ENCODE results near the gene DQX1.
"Not testable (repeated sequence)": the region's sequence is repeated elsewhere in the genome, so short reads cannot be mapped to it uniquely, and the experiment has no call there.

DQX1 gene

DNA sequence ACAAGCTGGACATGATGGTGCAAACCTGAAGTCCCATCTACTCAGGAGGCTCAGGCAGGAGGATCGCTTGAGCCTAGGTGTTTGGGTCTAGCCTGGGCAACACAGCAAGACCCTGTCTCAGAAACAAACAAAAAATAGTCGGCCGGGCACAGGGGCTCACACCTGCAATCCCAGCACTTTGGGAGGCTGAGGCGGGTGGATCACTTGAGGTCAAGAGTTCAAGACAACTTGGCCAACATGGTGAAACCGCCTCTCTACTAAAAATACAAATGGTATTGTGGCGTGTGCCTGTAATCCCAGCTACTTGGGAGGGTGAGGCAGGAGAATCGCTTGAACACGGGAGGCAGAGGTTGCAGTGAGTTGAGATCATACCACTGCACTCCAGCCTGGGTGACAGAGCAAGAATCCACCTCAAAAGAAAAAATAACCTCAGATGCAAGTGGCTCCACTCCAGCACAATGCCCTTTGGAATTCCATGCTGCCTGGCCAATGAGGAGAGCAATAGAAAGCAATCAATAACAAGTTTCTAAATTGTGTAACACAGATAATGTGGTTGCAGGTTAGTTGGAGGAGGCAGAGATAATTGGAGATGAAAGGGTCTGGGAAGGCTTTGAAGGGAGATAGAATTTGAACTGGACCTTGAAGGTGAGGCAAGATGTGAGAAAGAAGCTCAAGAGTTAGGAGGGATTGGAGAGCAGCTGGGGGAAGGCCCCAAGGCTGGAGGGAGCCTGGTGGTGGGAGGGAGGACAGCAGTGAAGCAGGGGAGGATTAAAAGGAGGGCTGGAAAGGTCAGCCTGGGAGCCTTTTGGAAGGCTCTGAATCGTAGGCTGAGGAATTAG lies 37.2 kb downstream of the DQX1 start:
- TF ChIP-seq CTCF (IDR thresholded peaks at IDR 0.05): no peak
- Mint-ChIP-seq H3K4me3 (no peak overlapping the region), H3K36me3 (ENCODE audit: low read depth) (peaks cover 54% of the 10 kb centered on the region), H3K27me3 (ENCODE audit: low read depth, poor library complexity) (no peaks in the 10 kb centered on the region), H3K27ac (no peak overlapping the region), H3K4me1 (no peaks in the 10 kb centered on the region), H3K9me3 (no peaks in the 10 kb centered on the region)
- no peak for DNase-seq

- Mint-ChIP-seq H3K9me3 (no peaks in the 10 kb centered on the region), H3K27me3 (ENCODE audit: low read depth, poor library complexity) (peaks cover 2% of the 10 kb centered on the region), H3K36me3 (ENCODE audit: low read depth) (peaks cover 35% of the 10 kb centered on the region), H3K4me1 (peaks cover 16% of the 10 kb centered on the region), H3K4me3 (no peak overlapping the region), H3K27ac (no peak overlapping the region)
- no peak for DNase-seq
- TF ChIP-seq CTCF (IDR thresholded peaks at IDR 0.05): no peak
These were observed 39.9 kb downstream of the DQX1 start for GRCh38 chr2:74486141-74486540.

- H3K9me3 Mint-ChIP-seq; H3K27me3 Mint-ChIP-seq (ENCODE audit: low read depth, poor library complexity); DNase-seq: not testable (repeated sequence)
- H3K36me3 Mint-ChIP-seq (ENCODE audit: low read depth): peaks cover 32% of the 10 kb centered on the region
- H3K4me3 Mint-ChIP-seq: peak overlapping the region; percentile 94
- peaks cover 34% of the 10 kb centered on the region for H3K4me1 Mint-ChIP-seq
- H3K27ac Mint-ChIP-seq: peak overlapping the region; percentile 68
These were observed 42.3 kb downstream of the DQX1 start for GRCh38 chr2:74483675-74484164.

DNA sequence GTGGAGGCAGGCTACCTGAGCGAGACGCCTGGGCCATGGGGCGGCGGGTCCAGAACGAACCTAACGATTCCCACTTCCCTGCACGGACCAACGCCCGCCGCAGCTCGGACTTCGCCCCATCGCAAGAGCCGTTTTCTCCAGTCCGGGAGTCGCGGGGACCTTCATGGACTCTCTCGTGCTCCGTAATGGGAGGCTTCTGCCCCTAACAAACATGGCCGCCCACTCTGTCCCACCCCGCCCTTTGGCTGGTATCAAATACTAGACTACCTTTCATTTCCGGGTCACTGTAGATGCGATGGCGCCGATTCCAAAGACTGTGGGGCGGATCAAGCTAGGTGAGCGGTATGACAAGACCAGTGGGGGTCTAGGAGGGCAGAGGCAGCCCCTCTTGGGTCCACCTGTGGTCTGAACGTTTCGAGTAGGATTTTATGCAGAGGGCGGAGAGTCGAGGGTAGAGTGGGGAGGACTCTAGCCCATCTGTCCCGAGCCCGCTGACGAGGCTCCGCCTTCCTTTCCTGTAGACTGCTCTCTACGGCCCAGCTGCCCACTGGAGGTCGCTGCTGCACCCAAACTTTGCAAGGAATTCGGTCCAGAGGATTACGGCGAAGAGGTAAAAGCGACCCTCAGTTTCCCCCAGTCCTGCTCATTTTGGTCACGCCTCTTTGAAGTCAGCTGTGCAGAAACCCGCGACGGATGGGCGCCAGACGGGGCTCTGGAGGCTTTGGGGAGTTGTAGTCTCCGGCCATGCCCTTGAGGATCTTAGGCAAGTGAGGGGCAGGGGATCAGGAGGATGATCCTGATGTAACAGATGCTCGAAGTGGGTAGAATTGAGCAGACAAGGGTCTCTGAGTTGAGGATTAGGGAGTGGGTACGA lies 43.0 kb downstream of the DQX1 start, which contains the start of the genes CCDC142 and TTC31:
Gene CCDC142, minus strand, starts transcription at position 198 of the 874 bp plus-strand sequence. Its CDS starts 161 bp downstream, at position 37.
Gene TTC31, plus strand, starts transcription at position 281 of the 874 bp plus-strand sequence. Its CDS starts 15 bp downstream, at position 296.
- H3K4me1 Mint-ChIP-seq: peaks cover 34% of the 10 kb centered on the region
- peak within 1 kb of the TSS; percentile 91 for H3K27ac Mint-ChIP-seq
- H3K36me3 Mint-ChIP-seq (ENCODE audit: low read depth): peaks cover 32% of the 10 kb centered on the region
- DNase-seq: peak; percentile 92
- peak; percentile 67 for TF ChIP-seq CTCF (IDR thresholded peaks at IDR 0.05)
- no peaks in the 10 kb centered on the region for H3K9me3 Mint-ChIP-seq
- peaks cover 2% of the 10 kb centered on the region for H3K27me3 Mint-ChIP-seq (ENCODE audit: low read depth, poor library complexity)
- peak within 1 kb of the TSS; percentile 94 for H3K4me3 Mint-ChIP-seq

- peak overlapping the region; percentile 84 for H3K27ac Mint-ChIP-seq
- TF ChIP-seq CTCF (IDR thresholded peaks at IDR 0.05): no peak
- peaks cover 36% of the 10 kb centered on the region for H3K36me3 Mint-ChIP-seq (ENCODE audit: low read depth)
- H3K4me1 Mint-ChIP-seq: peaks cover 34% of the 10 kb centered on the region
- H3K4me3 Mint-ChIP-seq: peak overlapping the region; percentile 94
- H3K9me3 Mint-ChIP-seq: no peaks in the 10 kb centered on the region
- peak; percentile 68 for DNase-seq
- H3K27me3 Mint-ChIP-seq (ENCODE audit: low read depth, poor library complexity): peaks cover 5% of the 10 kb centered on the region
These were observed 43.9 kb downstream of the DQX1 start for GRCh38 chr2:74481961-74482800.
